WTC11 (cell line): Measurements from ENCODE around the gene TRIM69.

Experiments used
- JUN ChIP-seq: sonication (generic); formaldehyde crosslinking; IDR thresholded peaks from 2 replicates; pipeline ENCODE4 v1.8.0; 2023; ENCODE audit warnings: mild to moderate bottlenecking, missing genetic modification reagents
- RELA ChIP-seq: sonication (generic); formaldehyde crosslinking; IDR thresholded peaks from 2 replicates; pipeline ENCODE4 v1.8.1; 2022; ENCODE audit warnings: missing genetic modification reagents, mild to moderate bottlenecking, borderline replicate concordance
- ZNF219 ChIP-seq: sonication (generic); formaldehyde crosslinking; IDR thresholded peaks from 2 replicates; pipeline ENCODE4 v1.8.0; 2023; ENCODE audit warnings: missing genetic modification reagents, mild to moderate bottlenecking, borderline replicate concordance

- no peak for TF ChIP-seq RELA (CRISPR knock-in tag)
- TF ChIP-seq ZNF219: no peak
- no peak for TF ChIP-seq JUN
Measured at GRCh38 chr15:44719293-44719999, 16.9 kb upstream of the TRIM69 start.
